Stimulated activated effector memory CD8-positive, alpha-beta T cell treated with anti-CD3 and anti-CD28 coated beads, Interleukin-12 subunit alpha, Interleukin-12 subunit beta, amount 100 ng/mL, for 72 hours (primary cell): ENCODE data around the gene PRKCZ.
"Not testable (repeated sequence)": the region's sequence is repeated elsewhere in the genome, so short reads cannot be mapped to it uniquely, and the experiment has no call there.

Source experiments
- ATAC-seq: fragments of 150-1000 bp; cut with Tn5 transposase; 2 replicates; pipeline ENCODE4 v1.10.0; 2021
- DNase-seq, 2 donors: peaks; one replicate each; pipeline ENCODE4 v3.0.0; 2021 to 2022; ENCODE audit warnings: low spot score in 2 of 2
- H3K27ac Mint-ChIP-seq: one replicate; pipeline ENCODE4 v1.8.0; 2022; ENCODE audit warnings: mild to moderate bottlenecking, mixed read lengths
- H3K36me3 Mint-ChIP-seq: one replicate; pipeline ENCODE4 v1.8.0; 2022; ENCODE audit warnings: mild to moderate bottlenecking, mixed read lengths
- H3K4me1 Mint-ChIP-seq: one replicate; pipeline ENCODE4 v1.8.0; 2022; ENCODE audit warnings: mixed read lengths
- H3K4me3 Mint-ChIP-seq: one replicate; pipeline ENCODE4 v1.8.0; 2022; ENCODE audit warnings: mild to moderate bottlenecking, mixed read lengths
- H3K9me3 Mint-ChIP-seq: one replicate; pipeline ENCODE4 v1.8.0; 2022; ENCODE audit warnings: mixed read lengths

PRKCZ gene

GRCh38 chr1:2130156-2130555, 79.9 kb downstream of the PRKCZ start:
- Mint-ChIP-seq H3K36me3 (peaks cover 5% of the 10 kb centered on the region), H3K9me3 (no peaks in the 10 kb centered on the region), H3K27ac (no peak overlapping the region), H3K4me1 (peaks cover 27% of the 10 kb centered on the region), H3K4me3 (no peak overlapping the region)
- no peak for ATAC-seq
- DNase-seq: no peak

DNA sequence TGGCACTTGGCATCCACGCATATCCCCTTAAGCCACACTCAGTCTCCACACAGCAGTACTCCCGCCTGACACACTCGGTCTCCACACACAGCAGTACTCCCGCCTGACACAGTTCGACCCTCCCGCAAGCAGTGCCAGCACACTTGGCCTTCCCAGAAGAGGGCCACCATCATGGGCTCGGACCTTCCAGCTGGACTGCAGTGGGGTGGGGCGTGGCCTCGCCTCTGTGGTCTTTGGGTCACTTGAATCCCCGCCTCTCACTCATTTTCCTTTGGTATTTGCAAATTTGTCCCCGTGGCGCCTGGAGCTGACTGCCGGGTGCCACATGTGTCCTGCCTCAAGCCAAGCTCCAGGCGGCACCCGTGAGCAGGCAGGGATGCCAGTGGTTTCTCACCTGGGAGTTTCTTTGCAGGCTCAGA, 80.7 kb downstream of the PRKCZ start:
- no peak for DNase-seq
- H3K4me3 Mint-ChIP-seq: no peak overlapping the region
- peaks cover 5% of the 10 kb centered on the region for H3K36me3 Mint-ChIP-seq
- H3K27ac Mint-ChIP-seq: no peak overlapping the region
- H3K4me1 Mint-ChIP-seq: peaks cover 32% of the 10 kb centered on the region
- H3K9me3 Mint-ChIP-seq: no peaks in the 10 kb centered on the region
- ATAC-seq: no peak

GRCh38 chr1:2132222-2133038, 82.2 kb downstream of the PRKCZ start:
- H3K36me3 Mint-ChIP-seq: peaks cover 11% of the 10 kb centered on the region
- peaks cover 34% of the 10 kb centered on the region for H3K4me1 Mint-ChIP-seq
- no peak for DNase-seq
- H3K27ac Mint-ChIP-seq: peak overlapping the region; percentile 86
- H3K4me3 Mint-ChIP-seq: peak overlapping the region; percentile 78
- ATAC-seq: no peak
- H3K9me3 Mint-ChIP-seq: no peaks in the 10 kb centered on the region

DNA sequence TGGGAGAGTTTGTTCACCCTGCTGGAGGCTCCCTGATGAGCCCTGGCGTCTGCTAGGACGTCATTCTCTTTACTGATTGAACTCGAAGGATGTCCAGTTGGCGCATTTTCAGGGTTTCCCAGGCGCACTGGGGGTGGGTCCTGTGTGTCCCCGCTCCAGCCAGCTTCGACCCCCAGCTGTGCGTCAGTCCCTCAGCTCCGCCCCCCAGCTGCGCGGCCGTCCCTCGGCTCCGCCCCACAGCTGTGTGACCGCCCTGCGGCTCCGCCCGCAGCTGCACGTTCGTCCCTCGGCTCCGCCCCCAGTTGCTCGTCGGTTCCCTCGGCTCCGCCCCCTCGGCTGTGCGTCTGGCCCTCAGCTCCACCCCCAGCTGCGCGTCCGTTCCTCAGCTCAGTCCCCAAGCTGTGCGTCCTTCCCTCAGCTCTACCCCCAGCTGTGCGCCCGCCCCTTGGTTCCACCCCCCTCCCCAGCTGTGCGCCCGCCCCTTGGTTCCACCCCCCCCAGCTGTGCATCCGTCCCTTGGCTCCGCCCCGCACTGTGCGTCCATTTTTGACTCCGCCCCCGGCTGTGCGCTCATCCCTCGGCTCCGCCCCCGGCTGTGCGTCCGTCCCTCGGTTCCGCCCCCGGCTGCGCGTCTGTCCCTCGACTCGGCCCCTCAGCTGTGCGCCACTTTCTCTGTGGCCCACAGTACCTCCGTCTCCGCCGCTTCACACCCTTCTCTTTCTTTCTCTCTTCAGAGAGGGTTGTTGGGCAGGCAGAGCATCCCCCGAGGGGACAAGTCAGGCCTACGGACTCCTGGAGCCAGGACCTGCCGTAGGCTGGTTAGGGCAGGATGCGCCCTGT, 83.0 kb downstream of the PRKCZ start:
- Mint-ChIP-seq H3K4me3 (peak overlapping the region; percentile 78), H3K27ac (peak overlapping the region; percentile 86), H3K4me1 (peaks cover 34% of the 10 kb centered on the region), H3K36me3 (peaks cover 11% of the 10 kb centered on the region), H3K9me3 (no peaks in the 10 kb centered on the region)
- ATAC-seq (peak; percentile 92), DNase-seq (peak; percentile 96 to 98)

- peaks cover 11% of the 10 kb centered on the region for H3K36me3 Mint-ChIP-seq
- peak overlapping the region; percentile 86 for H3K27ac Mint-ChIP-seq
- ATAC-seq (no peak), DNase-seq (no peak)
- no peaks in the 10 kb centered on the region for H3K9me3 Mint-ChIP-seq
- H3K4me1 Mint-ChIP-seq: peaks cover 34% of the 10 kb centered on the region
- H3K4me3 Mint-ChIP-seq: peak overlapping the region; percentile 78
These were observed 83.6 kb downstream of the PRKCZ start for GRCh38 chr1:2133879-2134215.

GRCh38 chr1:2134266-2134620, 84.0 kb downstream of the PRKCZ start:
- DNase-seq: no peak
- Mint-ChIP-seq H3K4me1 (peaks cover 36% of the 10 kb centered on the region), H3K36me3 (peaks cover 11% of the 10 kb centered on the region), H3K4me3 (no peak overlapping the region), H3K9me3 (no peaks in the 10 kb centered on the region), H3K27ac (no peak overlapping the region)
- no peak for ATAC-seq

- DNase-seq (no peak), ATAC-seq (no peak)
- peaks cover 41% of the 10 kb centered on the region for H3K4me1 Mint-ChIP-seq
- peak overlapping the region; percentile 63 for H3K27ac Mint-ChIP-seq
- H3K4me3 Mint-ChIP-seq: no peak overlapping the region
- peaks cover 11% of the 10 kb centered on the region for H3K36me3 Mint-ChIP-seq
- H3K9me3 Mint-ChIP-seq: no peaks in the 10 kb centered on the region
These were observed 84.6 kb downstream of the PRKCZ start for GRCh38 chr1:2134621-2135307.

DNA sequence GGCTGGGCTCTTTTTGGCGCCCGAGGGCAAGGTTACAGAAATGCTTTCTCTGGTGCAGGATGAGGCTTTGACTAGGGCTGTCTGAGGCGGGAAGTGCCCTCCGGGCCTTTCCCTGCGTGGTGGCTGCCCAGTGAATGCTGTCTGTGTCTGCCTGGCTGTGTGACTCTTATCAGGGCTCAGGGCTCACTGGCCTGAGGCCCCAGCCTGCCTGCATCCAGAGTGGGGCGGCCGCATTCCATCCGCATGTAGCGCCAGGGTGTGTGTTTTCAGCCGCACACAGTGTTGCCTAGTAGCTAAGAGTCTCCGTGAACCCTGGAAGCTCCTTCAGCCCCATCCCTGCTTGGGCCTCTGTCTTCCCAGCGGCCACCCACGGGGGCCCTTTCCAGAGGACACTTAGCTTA, 85.2 kb downstream of the PRKCZ start:
- ATAC-seq (no peak), DNase-seq (no peak)
- H3K9me3 Mint-ChIP-seq: no peaks in the 10 kb centered on the region
- no peak overlapping the region for H3K4me3 Mint-ChIP-seq
- H3K27ac Mint-ChIP-seq: peak overlapping the region; percentile 63
- peaks cover 47% of the 10 kb centered on the region for H3K4me1 Mint-ChIP-seq
- peaks cover 11% of the 10 kb centered on the region for H3K36me3 Mint-ChIP-seq

- Mint-ChIP-seq H3K4me1 (peaks cover 50% of the 10 kb centered on the region), H3K9me3 (no peaks in the 10 kb centered on the region), H3K27ac (peak overlapping the region; percentile 63), H3K4me3 (no peak overlapping the region), H3K36me3 (peaks cover 11% of the 10 kb centered on the region)
- DNase-seq (no peak), ATAC-seq (no peak)
These were observed 85.7 kb downstream of the PRKCZ start for GRCh38 chr1:2135941-2136340.

DNA sequence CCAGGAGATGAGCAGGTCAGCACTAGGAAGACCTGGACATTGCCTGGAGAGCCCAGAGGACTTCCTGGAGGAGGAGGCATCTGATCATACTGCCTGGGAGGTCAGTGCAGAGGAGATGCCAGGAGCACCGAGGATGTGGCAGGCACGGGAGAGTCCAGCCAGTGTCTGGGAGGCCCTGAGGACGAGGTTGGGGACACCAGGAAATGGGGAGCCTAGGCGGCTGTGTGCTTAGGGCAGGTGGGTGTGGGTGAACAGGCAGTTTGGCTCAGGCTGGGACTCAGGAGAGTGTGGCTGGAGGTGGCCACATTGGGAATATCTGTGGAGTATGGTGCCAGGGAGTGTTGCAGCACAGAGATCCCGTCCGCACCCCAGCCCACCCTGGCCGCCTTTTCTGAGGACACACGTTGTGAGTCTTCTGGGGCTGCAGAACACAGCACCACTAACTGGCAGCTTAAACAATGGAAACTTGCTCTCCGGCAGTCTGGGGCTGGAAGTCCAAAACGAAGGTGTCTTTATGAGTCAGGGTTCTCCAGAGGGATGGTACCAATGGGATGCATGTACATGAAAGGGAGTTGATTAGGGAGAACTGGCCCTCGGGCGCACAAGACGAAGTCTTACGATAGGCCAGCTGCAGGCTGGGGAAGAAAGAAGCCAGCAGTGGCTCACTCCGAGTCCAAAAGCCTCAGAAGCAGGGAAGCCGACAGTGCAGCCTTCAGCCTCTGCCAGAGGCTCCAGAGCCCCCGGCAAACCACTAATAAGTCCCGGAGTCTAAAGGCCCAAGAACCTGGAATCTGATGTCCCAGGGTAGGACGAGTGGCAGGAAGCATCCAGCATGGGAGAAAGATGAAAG, 86.4 kb downstream of the PRKCZ start:
- DNase-seq (no peak), ATAC-seq (no peak)
- H3K4me3 Mint-ChIP-seq: no peak overlapping the region
- peaks cover 50% of the 10 kb centered on the region for H3K4me1 Mint-ChIP-seq
- H3K9me3 Mint-ChIP-seq: no peaks in the 10 kb centered on the region
- H3K27ac Mint-ChIP-seq: peak overlapping the region; percentile 63
- H3K36me3 Mint-ChIP-seq: peaks cover 11% of the 10 kb centered on the region

GRCh38 chr1:2137257-2138121, 87.3 kb downstream of the PRKCZ start:
- ATAC-seq: no peak
- DNase-seq: no peak
- H3K36me3 Mint-ChIP-seq: peaks cover 11% of the 10 kb centered on the region
- H3K4me3 Mint-ChIP-seq: no peak overlapping the region
- H3K27ac Mint-ChIP-seq: no peak overlapping the region
- H3K4me1 Mint-ChIP-seq: peaks cover 48% of the 10 kb centered on the region
- no peaks in the 10 kb centered on the region for H3K9me3 Mint-ChIP-seq

DNA sequence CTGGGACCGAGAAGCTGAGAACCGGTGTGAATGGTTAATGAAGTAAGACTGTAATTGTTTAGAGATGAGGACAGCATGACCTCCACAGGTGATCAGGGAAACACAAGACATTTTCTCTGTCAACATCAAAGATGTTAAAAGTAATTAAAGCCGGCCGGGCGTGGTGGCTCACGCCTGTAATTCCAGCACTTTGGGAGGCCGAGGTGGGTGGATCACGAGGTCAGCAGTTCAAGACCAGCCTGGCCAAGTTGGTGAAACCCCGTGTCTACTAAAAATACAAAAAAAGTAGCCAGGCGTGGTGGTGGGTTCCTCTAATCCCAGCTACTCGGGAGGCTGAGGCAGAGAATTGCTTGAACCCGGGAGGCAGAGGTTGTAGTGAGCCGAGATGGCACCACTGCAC, 88.9 kb downstream of the PRKCZ start:
- H3K36me3 Mint-ChIP-seq, H3K4me3 Mint-ChIP-seq, H3K9me3 Mint-ChIP-seq, ATAC-seq, H3K27ac Mint-ChIP-seq, DNase-seq: not testable (repeated sequence)
- peaks cover 42% of the 10 kb centered on the region for H3K4me1 Mint-ChIP-seq

- peaks cover 5% of the 10 kb centered on the region for H3K36me3 Mint-ChIP-seq
- H3K9me3 Mint-ChIP-seq: no peaks in the 10 kb centered on the region
- no peak overlapping the region for H3K27ac Mint-ChIP-seq
- H3K4me3 Mint-ChIP-seq: no peak overlapping the region
- ATAC-seq (no peak), DNase-seq (no peak)
- peaks cover 30% of the 10 kb centered on the region for H3K4me1 Mint-ChIP-seq
These were observed 90.8 kb downstream of the PRKCZ start for GRCh38 chr1:2141025-2141424.
